ENCODE results near the gene ADGRV1.
"Not testable (repeated sequence)": the region's sequence is repeated elsewhere in the genome, so short reads cannot be mapped to it uniquely, and the experiment has no call there.

Gene ADGRV1

DNA sequence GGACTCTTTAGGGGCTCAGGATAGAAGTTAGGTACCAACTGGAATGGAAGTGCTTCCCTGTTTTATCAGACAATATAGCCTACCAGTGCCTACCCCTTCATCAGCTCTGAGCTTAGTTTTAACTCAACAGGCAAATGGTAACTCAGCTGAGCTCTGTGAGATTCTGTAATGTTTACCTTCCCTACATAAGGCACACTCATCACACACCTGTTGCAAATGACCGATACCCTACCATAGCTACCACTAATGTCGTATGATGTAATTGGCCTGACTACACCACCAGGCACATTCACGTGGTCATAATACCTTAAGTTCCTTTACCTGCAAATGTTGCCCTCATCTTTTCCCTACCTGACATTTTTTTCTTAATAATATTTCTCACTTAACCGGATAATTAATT, 254.8 kb downstream of the ADGRV1 start:
- no peak for DNase-seq

DNA sequence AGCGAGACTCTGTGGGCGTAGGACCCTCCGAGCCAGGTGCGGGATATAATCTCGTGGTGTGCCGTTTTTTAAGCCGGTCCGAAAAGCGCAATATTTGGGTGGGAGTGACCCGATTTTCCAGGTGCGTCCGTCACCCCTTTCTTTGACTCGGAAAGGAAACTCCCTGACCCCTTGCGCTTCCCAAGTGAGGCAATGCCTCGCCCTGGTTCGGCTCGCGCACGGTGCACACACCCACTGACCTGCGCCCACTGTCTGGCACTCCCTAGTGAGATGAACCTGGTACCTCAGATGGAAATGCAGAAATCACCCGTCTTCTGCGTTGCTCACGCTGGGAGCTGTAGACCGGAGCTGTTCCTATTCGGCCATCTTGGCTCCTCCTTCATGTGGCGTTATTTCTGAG, 263.5 kb downstream of the ADGRV1 start:
- DNase-seq = not testable (repeated sequence)

DNA sequence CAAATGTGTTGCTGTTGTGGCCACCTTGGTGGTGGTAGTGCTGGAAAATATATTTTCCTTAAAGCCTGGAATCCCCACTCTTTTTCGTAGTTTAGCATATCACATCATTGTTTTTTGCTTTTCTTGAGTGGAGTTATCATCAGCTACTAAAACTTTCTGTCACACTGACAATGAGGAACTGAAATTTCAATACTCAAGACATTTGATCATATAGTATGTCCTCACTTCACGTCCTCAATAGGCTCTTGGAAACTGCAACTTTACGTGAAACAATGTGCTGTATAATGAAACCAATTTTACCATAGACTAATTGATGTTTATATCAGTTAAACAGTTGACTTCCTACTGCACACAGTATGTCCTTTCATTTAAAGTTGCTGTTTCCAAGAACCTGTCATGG, 265.8 kb downstream of the ADGRV1 start:
- no peak for DNase-seq

DNA sequence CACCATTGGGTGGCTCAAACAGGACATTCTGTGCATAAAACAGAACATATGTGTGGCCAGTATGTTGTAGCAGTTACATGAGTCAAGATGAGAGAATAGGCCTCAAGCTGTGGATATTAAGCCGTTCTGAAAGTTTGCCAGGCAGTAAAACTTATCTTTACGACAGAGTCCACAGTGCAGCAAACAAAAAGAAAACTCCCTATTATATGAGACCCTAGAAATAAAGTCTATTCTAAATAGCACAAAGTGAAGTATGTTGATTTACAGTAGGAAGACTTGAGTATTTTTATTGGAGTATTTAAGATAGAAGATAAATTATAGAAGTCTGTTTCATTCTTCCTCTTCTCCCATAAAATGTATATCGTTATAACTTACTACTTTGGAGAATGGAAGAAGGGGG, 271.5 kb downstream of the ADGRV1 start:
- no peak for DNase-seq

DNA sequence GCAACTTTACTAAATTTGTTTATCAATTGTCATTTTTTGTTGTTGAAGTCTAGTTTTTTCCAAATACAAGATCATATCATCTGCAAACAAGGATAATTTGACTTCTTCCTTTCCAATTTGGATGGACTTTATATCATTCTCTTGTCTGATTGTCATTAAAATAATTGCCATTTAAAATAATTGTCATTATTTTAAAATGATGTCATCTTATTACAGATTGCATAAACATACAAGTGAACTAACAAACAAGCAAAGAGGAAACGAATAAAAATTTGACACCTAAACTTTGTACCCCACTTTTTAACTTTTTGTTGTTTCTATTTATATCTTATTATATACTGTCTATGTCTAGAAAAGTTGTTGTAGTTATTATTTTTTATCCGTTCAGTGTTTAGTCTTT, 275.2 kb downstream of the ADGRV1 start:
- DNase-seq = no peak

DNA sequence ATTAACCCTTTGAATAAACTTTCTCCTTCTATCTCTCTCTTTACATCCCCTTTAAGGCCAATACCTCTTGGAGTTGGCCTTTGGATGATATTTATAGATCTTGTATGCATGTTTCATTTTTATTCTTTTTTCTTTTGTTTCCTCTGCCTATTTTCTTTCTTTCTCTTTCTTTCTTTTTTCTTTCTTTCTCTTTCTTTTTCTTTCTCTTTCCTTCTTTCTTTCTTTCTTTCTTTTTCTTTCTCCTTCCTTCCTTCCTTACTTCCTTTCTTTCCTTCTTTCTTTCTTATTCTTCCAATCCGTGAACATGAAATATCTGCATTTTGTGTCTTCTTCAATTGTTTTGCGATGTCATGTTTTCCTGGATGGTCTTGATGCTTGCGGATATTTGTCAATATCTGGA, 276.1 kb downstream of the ADGRV1 start:
- DNase-seq = no peak

DNA sequence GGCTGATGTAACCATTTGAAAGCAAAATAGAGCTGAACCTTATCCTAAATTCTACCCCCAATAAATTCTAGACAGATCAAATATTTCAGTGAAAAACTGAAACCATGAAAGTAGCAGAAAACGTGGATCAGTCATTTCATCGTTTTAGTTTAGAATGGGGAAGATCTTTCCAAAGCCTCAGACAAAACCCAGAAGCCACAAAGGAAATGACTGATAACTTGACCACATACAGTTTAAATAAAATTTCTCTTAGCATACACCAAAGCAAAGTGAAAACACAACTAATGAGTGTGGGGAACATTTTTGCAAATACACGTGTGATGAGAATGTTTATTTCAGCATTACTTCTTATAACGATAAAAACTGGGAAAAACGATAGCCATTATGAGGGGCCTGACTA, 284.8 kb downstream of the ADGRV1 start:
- DNase-seq = no peak

DNA sequence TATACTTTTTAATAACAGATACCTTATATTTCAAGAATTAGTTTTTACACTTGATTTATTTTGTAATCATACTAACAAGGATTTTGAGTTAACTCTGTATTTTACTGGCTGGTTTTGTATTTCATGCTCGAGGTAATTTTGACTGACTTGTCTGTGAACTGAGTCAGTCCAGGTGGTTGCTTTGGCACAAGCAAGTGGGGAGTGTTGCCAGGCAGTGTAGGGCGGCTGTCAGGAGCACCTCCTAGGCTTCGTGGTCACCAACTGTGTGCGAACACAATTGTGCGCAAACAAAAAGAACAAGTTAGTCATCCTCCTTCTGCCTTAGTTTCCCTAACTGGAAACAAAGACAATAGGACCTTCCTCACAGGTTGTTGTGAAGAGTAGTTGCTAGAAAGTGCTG, 286.3 kb downstream of the ADGRV1 start:
- DNase-seq = peak in 1 of 14 donors; percentile 12

DNA sequence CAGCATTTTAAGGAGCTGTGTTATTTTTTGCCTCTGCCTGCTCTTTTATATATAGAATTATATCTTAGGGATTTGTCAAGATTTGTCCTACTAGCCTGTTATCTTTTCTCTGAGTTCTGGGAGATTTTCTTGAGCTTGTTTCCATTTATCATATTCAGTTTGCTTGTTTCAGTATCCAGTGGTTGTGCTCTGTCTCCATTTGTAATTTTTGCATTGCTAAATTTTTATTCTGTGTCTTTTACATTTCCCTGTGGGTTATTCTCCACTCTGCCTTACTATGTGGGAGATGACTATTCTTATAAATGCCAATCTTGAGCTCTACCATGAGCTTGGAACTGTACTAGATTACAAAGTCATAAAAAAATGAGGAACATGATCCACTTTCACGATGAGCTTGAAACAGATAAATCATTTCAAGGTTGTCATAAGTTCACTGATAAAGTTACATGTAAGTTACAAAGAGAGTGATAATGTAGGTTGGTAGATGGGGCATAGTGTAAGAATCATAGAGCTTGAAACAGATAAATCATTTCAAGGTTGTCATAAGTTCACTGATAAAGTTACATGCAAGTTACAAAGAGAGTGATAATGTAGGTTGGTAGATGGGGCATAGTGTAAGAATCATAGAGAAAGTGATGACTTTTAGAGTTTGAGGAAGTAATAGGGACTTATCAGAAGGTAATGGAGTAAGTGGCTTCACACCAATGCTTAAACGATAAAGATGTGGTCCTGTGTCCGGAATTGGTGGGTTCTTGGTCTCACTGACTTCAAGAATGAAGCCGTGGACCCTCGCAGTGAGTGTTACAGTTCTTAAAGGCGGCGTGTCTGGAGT, 287.3 kb downstream of the ADGRV1 start:
- no peak for DNase-seq

DNA sequence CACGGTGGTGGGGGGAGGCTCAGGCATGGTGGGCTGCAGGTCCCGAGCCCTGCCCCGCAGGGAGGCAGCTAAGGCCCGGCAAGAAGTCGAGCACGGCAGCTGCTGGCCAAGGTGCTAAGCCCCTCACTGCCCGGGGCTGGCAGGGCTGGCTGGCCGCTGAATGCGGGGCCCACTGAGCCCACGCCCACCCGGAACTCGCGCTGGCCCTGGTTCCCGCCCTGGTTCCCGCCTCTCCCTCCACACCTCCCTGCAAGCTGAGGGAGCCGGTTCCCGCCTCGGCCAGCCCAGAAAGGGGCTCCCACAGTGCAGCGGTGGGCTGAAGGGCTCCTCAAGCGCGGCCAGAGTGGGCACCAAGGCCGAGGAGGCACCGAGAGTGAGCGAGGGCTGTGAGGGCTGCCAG, 289.0 kb downstream of the ADGRV1 start:
- not testable (repeated sequence) for DNase-seq

DNA sequence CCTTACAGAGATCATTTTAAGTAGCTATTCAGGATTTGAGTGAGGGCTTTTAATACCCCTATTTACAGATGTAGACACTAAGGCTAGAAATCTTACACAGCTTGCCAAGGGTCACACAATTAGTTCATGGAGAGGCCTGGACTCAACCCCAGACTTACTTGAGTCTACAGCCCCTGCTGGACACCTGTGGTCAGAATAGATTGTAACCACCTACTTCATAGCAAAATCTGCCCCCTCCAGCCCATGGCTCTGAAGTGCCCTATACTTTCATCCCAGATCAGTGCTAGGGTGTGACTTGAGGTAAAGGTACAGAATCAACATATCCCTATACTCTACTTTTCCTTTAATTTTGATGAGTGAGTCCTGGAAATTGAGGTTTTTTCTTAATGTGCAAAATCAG, 291.3 kb downstream of the ADGRV1 start:
- no peak for DNase-seq

DNA sequence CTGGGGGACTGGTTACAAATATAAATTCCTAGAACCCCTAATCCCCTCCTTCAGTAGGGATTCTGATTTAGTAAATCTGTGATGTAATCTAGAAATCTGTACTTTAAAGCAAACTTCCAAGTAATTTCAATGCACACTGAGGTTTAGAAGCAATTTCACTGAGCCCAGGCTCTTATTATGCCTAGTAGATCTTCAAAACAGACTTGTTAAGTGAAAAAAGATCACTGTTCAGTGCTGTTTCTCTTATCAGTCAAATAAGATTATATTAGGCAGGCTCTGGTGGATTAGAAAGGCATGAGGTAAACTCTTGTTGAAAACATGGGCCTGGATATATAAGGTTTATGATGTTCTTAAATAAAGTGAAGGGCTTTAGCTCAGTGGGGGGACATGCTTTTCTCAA, 293.9 kb downstream of the ADGRV1 start:
- DNase-seq = no peak

DNA sequence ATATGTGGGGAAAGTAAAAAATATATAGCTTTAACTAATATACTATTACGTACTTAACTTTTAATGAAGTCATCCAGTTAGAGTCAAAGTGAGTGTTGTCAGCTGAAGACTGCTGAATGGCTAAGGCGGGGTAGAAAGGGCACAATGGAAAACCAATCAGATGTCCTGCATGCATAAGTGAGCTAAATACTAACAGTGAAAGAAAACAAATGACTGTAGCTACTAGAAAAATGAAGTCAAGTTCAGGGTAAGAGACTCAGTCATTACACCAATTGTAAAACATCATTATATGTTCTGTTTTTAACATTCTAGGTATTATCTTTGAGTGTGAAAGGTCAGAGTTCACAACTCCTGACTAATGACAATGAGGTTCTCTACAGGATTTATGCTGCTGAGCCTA, 295.2 kb downstream of the ADGRV1 start:
- no peak for DNase-seq

DNA sequence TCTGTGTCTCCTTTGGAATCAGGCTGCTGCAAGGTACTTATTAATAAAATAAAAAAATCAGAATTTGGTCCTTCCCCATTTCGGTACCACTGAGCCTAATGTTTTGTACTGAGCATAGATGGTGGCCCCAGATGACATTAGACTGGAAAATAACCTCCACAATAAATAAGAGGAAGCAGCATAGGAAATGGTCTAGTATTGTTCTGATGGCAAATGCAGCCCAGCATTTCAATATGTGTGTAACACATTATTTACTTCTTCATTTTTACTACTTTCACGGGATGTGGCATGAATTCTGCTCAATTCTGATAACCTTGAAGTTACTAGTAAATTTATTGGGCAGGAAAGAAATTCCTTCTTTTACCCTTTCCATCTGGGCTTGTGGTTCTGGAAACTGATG, 295.6 kb downstream of the ADGRV1 start:
- no peak for DNase-seq

DNA sequence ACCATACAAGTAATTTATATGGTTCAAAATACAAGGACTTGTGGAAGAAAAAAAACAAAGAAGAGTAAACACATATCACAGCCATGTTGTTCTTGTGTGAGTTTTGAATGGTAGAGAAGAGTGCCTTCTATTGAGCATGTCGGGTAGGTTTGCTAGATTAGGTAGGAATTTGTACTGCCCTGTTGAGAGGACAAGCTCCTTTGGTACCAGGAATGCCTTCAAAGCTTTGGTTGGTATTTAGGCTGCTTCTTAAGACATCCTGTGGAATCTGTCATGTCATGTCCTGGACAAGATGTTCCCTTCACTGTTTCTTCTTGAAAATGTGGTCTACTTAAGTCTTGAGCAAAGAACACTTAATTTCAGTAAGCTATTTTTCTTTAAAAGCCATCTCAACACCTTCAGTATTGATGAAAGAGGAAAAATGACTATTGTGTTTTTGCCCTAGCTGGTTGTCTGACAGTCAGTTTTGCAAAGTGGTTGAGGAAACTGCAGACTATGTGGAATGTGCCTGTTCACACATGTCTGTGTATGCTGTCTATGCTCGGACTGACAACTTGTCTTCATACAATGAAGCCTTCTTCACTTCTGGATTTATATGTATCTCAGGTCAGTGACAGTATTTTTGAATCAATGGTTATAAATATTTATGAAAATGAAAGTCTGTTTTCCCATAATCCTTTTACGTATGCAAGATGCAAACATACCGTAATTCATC, 296.9 kb downstream of the ADGRV1 start:
- no peak for DNase-seq

DNA sequence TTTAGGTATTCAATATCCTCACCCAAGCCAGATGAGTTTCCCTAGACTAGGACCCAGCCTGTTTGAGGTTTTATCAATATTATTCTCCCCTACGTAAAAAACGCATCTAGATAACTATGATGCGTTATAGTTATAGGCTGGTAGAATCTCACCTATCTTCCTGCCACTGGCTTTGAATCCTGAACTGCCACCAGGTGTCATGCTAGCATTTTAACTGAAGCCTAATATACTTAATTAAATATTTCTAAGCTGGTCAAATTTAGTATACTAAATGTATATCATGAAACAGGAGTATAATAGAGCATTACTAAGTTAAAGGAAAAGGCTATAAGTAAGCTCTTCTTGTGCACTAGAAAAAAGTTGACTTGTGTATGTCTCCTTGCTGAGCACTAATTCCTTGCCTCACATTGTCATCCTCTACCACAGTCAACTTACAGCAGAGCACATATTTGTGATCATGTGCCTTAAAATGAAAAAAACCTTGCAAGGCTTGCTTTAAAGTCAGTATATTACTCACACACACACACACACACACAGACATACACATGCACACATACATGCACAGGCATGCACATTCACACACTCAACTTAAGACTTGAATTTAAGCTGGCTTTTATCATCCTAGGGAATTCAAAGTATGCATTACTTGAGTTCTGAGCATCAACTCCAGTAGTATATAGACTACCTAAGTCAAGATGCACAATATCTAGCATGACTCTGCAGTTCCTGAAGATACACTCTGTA, 303.4 kb downstream of the ADGRV1 start:
- DNase-seq = no peak

DNA sequence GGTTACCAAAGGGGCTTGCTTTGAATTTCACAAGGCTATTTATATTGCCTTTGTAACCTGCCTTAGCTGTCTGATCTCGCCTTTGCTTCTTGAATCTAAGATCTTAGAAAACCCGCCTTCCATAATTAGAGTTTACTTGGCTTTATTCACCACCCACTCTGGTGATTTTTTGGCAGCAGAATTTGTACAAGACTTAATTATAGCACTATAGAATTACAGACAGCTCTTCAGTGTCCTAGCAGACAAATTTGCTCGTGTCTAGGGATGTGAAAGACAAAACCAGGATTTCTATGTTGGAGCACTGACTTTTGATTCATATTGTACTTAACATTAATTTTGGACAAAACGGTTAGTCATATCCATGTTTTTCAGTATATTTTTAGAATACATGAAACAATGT, 306.6 kb downstream of the ADGRV1 start:
- DNase-seq = no peak

DNA sequence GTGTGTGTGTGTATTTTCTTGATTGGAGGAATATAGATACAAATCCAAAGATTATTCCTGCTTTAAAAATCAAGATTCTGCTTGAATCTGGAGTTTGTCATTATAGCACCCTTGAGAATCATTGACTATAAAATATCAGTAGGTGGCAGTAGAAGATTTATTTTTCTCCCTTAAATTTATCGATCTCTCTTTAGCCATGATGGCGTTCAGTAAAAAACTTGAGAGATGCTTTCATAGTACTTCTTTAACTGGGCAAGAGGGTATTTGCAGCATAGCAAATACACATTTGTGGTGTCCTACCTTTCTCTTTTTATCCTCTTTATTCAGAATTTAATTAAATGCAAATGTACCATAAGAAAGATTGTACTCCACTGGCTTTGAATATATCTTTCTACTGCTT, 307.7 kb downstream of the ADGRV1 start:
- peak in 1 of 14 donors; percentile 12 for DNase-seq

DNA sequence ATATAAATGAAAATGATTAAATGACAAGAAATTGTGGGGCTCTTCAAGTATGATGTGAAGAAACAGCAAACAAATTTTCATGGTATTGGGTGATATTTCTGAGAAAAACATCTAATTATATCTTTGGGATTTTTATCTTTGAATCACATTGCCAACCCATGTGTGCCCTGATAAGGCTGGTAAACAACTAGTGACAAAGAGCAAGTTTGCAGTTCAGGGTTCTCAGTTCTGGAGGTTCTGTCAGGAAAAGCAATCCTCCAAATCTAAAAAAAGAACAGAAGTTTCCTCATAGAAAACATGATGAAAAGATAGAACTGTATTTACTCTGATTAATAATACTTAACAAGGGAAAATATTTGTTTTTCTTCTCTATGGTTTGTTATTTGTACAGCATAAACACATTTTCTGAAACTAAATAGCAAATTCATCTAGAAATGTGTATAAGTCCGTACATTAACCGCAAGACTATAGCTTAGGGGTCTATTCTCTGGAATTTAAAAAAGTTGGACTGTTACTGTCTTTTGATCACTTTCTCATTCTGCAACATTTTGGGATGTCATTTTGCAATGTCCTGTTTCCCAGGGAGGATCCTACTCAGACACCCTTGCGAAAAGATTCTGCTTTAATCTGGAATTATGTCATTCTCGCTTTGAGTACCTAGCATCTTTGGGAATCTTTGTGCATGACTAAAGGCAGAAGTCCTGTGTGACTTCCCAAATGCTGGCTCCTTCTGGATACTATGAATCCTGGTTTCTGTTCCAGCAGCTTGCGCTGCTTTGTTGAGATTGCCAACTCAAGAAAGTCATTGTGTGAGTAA, 308.5 kb downstream of the ADGRV1 start:
- no peak for DNase-seq

DNA sequence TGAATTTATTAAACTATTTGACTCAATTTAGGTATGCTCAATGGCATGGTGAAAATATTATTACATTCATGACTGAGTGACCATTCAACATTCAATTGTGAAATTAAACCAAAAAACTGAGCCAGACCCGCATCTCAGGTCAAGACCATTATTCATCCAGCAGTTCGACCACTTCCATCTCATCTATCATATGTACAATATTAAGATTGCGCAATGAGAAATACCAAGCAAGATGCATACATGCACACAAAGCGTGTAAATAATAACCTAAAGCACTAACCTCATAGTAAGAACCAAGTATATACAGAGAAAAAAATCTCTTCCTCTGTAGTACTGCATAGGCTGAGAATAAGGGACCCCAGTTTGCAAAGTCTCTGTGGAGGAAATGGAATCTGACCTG, 310.2 kb downstream of the ADGRV1 start:
- no peak for DNase-seq

DNA sequence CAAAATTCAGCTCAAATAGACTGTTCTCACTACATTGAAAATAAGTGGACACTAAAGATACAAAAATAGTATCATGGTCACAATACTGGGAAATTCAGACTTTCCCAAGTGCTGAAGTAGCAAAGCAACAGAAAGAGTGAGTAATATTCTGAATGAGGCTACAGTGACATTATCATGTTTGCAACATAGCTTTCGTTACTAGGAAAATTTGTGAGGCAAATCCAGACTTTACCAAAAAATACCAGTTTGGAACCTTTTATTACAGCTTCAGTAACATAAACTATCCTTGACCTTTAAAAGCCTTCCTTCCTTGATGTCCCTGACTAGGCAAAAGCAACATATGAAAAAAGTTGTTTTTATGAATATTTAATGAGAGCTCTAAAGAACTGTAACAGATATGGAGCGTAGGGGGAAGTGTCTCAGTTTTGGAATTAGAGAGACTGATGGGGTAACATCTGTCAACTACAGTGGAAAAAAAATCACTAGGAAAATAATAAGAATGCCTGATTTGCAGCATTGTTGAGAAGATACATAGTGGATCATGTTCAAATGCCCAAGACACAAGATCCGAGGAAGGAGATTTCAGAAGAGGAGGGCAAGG, 312.9 kb downstream of the ADGRV1 start:
- no peak for DNase-seq

DNA sequence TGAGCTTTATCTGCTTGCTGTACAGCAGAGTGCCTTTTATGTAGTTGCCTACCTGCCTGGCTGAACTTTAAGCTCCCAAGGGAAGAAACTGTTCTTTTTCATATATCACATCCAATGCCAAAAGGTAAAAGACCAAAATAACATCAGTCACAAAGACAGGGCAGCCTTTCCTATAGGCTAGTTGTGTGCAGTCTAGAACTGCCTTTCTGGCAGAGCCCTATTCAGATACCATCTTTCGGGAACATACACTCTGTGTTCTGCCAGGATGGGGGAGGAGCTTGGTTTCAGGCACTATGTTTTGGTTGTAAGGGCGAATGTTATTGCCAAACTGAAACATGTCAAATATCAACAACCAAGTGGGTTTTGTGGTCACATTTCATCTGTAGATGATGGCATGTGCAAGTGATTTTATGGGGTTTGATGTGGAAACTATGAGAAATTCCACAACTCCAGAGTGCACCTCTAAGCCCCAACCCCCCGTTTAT, 314.5 kb downstream of the ADGRV1 start:
- DNase-seq = no peak
